GM18519 (cell line): ENCODE results near the gene SLC2A1.
"Not testable (repeated sequence)": the region's sequence is repeated elsewhere in the genome, so short reads cannot be mapped to it uniquely, and the experiment has no call there.

ENCODE experiments used
- ATAC-seq: cut with Tn5 transposase; IDR thresholded peaks from one replicate; pipeline ENCODE4 v1.9.1; 2021; ENCODE audit warnings: mild to moderate bottlenecking, moderate library complexity; ENCODE audit not compliant: unreplicated experiment, low FRiP score

Gene SLC2A1

DNA sequence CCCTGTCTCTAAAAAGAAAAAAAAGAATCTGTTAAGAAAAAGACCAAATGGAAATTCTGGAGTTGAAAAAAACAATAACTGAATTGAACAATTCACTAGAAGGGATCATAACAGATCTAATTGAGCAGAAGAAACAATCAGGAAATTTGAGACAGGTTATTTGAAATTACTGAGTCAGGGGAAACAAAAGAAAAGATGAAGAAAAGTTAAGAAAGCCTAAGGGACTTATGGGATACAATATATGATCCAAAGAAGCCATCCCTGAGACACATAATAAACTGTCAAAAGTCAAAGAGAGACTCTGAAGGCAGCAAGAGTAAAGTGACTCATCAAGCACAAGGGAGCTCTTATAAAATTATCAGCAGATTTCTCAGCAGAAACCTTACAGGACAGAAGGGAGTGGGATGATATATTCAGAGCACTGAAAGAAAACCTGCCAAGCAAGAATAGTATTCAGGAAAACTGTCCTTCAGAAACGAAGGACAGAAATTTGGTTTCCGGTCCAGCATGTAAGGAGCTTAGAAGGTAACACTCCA, 44.5 kb downstream of the SLC2A1 start:
- no peak for ATAC-seq

GRCh38 chr1:42913426-42914091, 45.1 kb downstream of the SLC2A1 start:
- no peak for ATAC-seq

GRCh38 chr1:42910985-42911384, 47.7 kb downstream of the SLC2A1 start:
- ATAC-seq, result no peak

- ATAC-seq, result no peak
Measured at GRCh38 chr1:42908046-42908445, 50.6 kb downstream of the SLC2A1 start.

DNA sequence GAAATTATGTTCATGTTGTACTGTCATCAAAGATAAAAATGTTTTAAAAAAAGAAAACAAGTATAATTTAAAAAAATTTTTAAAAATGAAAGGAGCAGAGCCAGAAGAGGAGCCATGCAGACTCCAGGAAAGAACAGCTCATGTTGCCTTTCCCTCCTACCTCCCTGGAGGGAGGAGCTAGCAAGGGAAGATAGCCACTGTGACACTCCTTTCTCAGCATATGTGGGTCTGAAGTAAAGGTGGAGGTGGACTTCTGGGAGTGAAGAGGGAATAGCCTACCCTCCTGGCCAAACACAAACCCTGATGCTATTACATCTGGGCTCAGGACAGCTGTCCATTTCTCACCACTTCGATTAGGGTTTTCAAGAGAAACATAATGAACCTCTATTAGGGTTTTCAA, 54.2 kb downstream of the SLC2A1 start:
- ATAC-seq, result no peak

DNA sequence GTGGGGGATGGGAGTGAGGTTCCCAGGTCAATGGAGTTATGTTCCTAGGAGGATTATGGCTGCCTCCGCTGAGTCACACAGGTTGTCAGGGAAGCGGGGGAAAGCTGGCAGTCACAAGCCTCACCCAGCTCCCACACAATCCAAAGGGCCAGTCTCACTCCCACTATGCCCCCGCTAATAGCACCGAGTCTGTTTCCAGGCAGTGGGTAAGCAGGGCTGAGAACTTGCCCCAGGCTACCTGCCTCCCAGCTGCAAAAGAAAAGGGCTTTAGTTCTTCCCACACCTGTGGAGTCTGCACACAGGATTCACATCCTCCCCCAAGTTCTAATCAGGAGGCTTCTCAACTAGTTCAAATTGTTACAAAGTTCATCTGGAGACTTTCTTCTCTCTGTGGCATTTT, 58.7 kb downstream of the SLC2A1 start:
- not testable (repeated sequence) for ATAC-seq

DNA sequence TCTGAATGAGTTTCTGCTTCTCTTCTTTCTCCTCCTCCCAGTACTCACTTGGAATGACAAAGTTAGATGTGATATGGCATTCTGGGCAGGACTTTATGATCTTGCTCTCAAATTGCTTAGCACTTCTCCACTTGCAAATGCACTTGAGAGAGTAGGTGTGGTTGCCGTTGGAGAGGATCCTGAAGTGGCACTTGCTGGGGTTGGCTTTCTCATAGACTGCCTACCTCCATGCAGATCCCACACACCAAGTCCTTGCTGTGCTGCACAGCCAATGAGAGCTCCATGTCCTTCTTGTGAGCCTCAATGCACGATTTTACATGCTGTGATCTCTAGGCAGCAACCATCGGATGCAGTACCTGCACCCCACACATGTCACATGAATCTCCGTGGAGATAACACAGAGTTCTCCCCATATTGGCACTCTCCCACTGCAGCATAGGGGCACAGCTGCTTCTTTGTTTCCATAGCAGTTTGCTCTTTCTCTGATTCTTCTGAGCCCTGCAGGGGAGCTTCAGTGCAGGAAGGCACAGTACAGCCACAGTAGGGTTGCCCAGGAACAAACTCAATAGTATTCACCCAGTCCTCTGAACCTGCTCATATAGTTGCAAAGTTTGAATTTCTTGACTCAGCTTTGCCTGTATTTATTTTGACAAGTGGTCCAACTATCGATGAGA, 67.1 kb downstream of the SLC2A1 start:
- ATAC-seq, result no peak

DNA sequence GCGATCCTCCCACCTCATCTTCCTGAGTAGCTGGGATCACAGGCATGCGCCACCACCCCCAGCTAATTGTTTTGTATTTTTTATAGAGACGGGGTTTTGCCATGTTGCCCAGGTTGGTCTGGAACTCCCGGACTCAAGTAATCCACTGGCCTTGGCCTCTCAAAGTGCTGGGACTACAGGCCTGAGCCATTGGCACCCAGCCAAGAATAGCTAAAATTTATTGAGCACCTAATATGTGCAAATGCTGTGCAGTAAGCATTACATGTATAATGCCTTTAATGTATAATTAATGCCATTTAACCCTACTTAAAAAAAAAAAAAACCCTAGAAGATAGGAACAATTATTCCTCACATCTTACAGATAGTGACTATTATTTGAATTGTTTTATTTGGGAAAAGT, 69.4 kb downstream of the SLC2A1 start:
- no peak for ATAC-seq

- ATAC-seq, result no peak
Measured at GRCh38 chr1:42888013-42888633, 70.5 kb downstream of the SLC2A1 start.

DNA sequence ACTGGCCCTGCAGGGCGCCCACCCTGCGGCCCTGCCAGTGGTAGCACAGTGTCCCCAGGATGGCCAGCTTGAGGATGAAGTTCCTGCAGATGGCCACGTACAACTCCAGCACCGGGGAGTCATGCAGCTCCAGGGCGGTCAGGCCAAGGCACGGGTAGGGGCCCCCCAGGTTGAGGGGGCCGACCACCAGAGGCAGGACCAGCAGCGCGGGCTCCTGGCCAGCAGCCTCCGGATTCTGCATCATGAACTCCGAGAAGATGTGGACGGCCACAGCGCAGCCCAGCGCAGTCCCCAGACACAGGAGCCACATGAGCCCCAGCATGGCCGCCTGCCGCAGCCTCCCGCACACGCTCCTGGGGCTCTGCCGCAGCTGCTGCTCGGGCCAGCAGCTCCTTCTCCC, 71.3 kb downstream of the SLC2A1 start:
- ATAC-seq, result no peak

DNA sequence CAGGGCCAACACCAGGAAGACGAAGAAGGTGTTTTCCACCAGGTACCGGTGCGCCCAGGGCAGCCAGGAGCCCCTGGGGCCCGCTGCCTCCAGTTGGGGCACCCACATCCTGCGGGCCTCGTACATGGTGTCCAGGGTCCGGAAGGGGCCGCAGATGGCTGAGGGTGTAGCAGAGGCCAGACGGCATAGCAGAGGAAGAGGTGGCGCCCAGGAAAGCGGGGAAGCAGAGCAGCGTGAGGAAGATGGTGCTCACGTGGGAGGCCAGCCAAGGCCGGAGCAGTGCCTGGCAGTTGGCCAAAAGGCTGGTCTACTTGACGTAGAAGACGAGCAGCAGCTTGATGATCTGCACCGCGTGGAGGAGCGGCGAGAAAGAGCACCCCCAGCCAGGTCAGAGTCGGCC, 71.9 kb downstream of the SLC2A1 start:
- no peak for ATAC-seq

- no peak for ATAC-seq
Measured at GRCh38 chr1:42886046-42886739, 72.5 kb downstream of the SLC2A1 start.

- ATAC-seq, result no peak
Measured at GRCh38 chr1:42880384-42880783, 78.3 kb downstream of the SLC2A1 start.

DNA sequence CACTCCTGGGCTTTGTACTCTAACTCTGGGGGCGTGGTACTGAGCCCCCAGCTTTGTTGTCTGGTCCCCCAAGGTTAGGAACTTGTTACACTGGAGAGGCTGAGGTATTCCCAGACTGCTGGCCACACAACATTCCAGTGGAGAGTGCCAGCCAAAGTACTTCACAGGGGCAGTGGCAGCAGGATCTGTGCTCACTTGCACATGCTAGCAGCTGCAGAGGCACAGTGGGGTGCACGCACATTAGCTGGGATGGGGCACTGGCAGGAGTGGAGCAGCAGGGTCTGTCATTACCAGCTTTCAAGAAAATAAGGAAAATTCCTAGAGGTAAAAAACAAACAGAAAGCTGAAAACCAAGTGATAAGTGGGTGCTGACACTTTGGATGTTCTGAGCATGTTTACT, 81.3 kb downstream of the SLC2A1 start:
- no peak for ATAC-seq

DNA sequence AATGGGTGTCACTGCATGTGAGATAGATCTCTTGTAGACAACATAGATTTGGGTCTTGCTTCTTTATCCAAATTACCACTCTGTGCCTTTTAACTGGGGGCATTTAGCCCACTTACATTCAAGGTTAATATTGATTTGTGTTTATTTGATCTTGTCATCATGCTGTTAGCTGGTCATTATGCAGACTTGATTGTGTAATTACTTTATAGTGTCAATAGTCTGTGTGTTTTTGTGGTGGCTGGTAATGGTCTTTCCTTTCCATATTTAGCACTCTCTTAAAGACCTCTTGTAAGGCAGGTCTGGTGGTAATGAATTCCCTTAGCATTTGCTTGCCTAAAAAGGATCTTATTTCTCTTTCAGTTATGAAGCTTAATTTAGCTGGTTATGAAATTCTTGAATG, 82.7 kb downstream of the SLC2A1 start:
- ATAC-seq, result no peak
